B cell (primary cell): ENCODE measurements around the gene SPTBN1. TPM values are rescaled to one million over a fixed set of nuclear protein-coding genes. Genes with fewer than 3 reads are reported as not detected.
"Not testable (repeated sequence)": the region's sequence is repeated elsewhere in the genome, so short reads cannot be mapped to it uniquely, and the experiment has no call there.

Experiments used
- ATAC-seq: fragments of 200-7000 bp; cut with Tn5 transposase; one replicate; pipeline ENCODE4 v1.10.0; 2021; ENCODE audit warnings: low read depth, mild to moderate bottlenecking, moderate number of reproducible peaks, moderate library complexity
- CTCF ChIA-PET: fragments of 350-600 bp; sonication (Branson Sonifier 250); formaldehyde crosslinking; loops from one replicate; lab custom pipeline; 2021; ENCODE audit warnings: antibody characterized with exemption, inconsistent platforms; lab: Charles Lee
- POLR2A ChIA-PET: fragments of 350-600 bp; sonication (Branson Sonifier 250); formaldehyde crosslinking; loops from one replicate; lab custom pipeline; 2021; ENCODE audit warnings: antibody characterized with exemption; lab: Charles Lee
- DNase-seq: peaks from one replicate; pipeline ENCODE4 v3.0.0; 2013
- H2AFZ ChIP-seq: 2 replicates; pipeline ENCODE4 v1.6.1; 2012; ENCODE audit warnings: mild to moderate bottlenecking, low read depth, low read length; ENCODE audit not compliant: insufficient read depth, poor library complexity, severe bottlenecking
- H3K27ac ChIP-seq, 2 donors: 1 replicate in 1 of 2; 2 replicates in 1 of 2; pipeline ENCODE4 v1.5.1; 2012 to 2013; ENCODE audit warnings: low read length in 2 of 2, mild to moderate bottlenecking in 2 of 2, moderate library complexity in 1 of 2
- H3K27me3 ChIP-seq, 4 experiments: fragments of 200-600 bp in 1 of 4; sonication (generic) in 1 of 4; replicated peaks in 1 of 4; 1 replicate in 2 of 4; 2 replicates in 2 of 4; pipeline versions ENCODE4 v1.6.1 to v1.7.0; 2013 to 2016; ENCODE audit warnings: low read length in 3 of 4, mild to moderate bottlenecking in 2 of 4, mixed read lengths in 1 of 4, moderate library complexity in 1 of 4; ENCODE audit not compliant: insufficient read depth in 4 of 4, control insufficient read depth in 3 of 4; ENCODE audit errors: control extremely low read depth in 1 of 4
- H3K36me3 ChIP-seq, 2 experiments: replicated peaks in 1 of 2; 1 replicate in 1 of 2; 2 replicates in 1 of 2; pipeline versions ENCODE4 v1.6.1 to v1.7.1; 2013; ENCODE audit warnings: low read length in 1 of 2; ENCODE audit not compliant: insufficient read depth in 2 of 2, control insufficient read depth in 1 of 2; ENCODE audit errors: control extremely low read depth in 1 of 2, extremely low read depth in 1 of 2
- H3K4me1 ChIP-seq, 2 donors: fragments of 200-600 bp in 1 of 2; sonication (generic) in 1 of 2; 1 replicate in 1 of 2; 2 replicates in 1 of 2; pipeline versions ENCODE4 v1.5.1 to v1.6.1; 2013 to 2017; ENCODE audit warnings: low read length in 2 of 2; ENCODE audit not compliant: control insufficient read depth in 2 of 2, insufficient read depth in 2 of 2
- H3K4me2 ChIP-seq: replicated peaks from 2 replicates; pipeline ENCODE3; 2012; ENCODE audit warnings: mild to moderate bottlenecking, low read depth, low read length; ENCODE audit not compliant: poor library complexity, severe bottlenecking
- H3K4me3 ChIP-seq, 5 experiments: fragments of 200-600 bp in 1 of 5; sonication (generic) in 1 of 5; 1 replicate in 3 of 5; 2 replicates in 2 of 5; pipeline versions ENCODE4 v1.5.1 to v1.7.0; 2011 to 2016; ENCODE audit warnings: low read length in 4 of 5, mild to moderate bottlenecking in 4 of 5, low read depth in 2 of 5, control low read depth in 1 of 5, moderate library complexity in 1 of 5; ENCODE audit not compliant: insufficient read depth in 1 of 5; ENCODE audit errors: control extremely low read depth in 1 of 5, extremely low read depth in 1 of 5
- H3K79me2 ChIP-seq: fragments of 200-600 bp; sonication (generic); one replicate; pipeline ENCODE4 v1.6.0; 2016; ENCODE audit warnings: low read length; ENCODE audit not compliant: control insufficient read depth, insufficient read depth
- H3K9ac ChIP-seq: fragments of 200-600 bp; sonication (generic); 2 replicates; pipeline ENCODE4 v1.6.1; 2017; ENCODE audit warnings: mild to moderate bottlenecking, low read length, moderate library complexity
- H3K9me3 ChIP-seq, 3 donors: one replicate each; pipeline versions ENCODE4 v1.6.1 to v1.7.1; 2013; ENCODE audit warnings: low read length in 2 of 3; ENCODE audit not compliant: control insufficient read depth in 2 of 3, insufficient read depth in 1 of 3; ENCODE audit errors: control extremely low read depth in 1 of 3
- H4K20me1 ChIP-seq: 2 replicates; pipeline ENCODE4 v1.6.0; 2012; ENCODE audit warnings: mild to moderate bottlenecking, low read length; ENCODE audit not compliant: insufficient read depth, control insufficient read depth, poor library complexity, severe bottlenecking
- H3K27ac Mint-ChIP-seq: one replicate; pipeline ENCODE4 v1.8.0; 2021; ENCODE audit warnings: mixed read lengths
- H3K27me3 Mint-ChIP-seq: one replicate; pipeline ENCODE4 v1.8.0; 2021; ENCODE audit warnings: mixed read lengths
- H3K4me1 Mint-ChIP-seq: one replicate; pipeline ENCODE4 v1.8.0; 2021; ENCODE audit warnings: mixed read lengths
- H3K4me3 Mint-ChIP-seq: one replicate; pipeline ENCODE4 v1.8.0; 2021; ENCODE audit warnings: mixed read lengths
- H3K9me3 Mint-ChIP-seq: one replicate; pipeline ENCODE4 v1.8.0; 2022; ENCODE audit warnings: mixed read lengths; ENCODE audit not compliant: insufficient read depth
- CTCF ChIP-seq: fragments of 200-600 bp; IDR thresholded peaks from one replicate; pipeline ENCODE4 v1.8.0; 2022; ENCODE audit warnings: antibody characterized with exemption, mild to moderate bottlenecking
- EZH2 ChIP-seq: IDR thresholded peaks from 2 replicates; pipeline ENCODE4 v1.6.1; 2012; ENCODE audit warnings: borderline replicate concordance, low read depth, mild to moderate bottlenecking, moderate library complexity, low read length; ENCODE audit not compliant: insufficient read depth, poor library complexity, severe bottlenecking
- WGBS: methylation state at CpG from one replicate; pipeline ENCODE4 v1.1.5; 2013; ENCODE audit warnings: missing lambda C conversion rate; ENCODE audit not compliant: insufficient coverage; 5-methylcytosine and 5-hydroxymethylcytosine counted together
- intact Hi-C: fragments of 100-400 bp; cut with micrococcal nuclease; formaldehyde crosslinking; loops from one replicate; pipeline ENCODE4 v1.10.0; 2022
- polyA plus RNA-seq: library from polyadenylated mRNA; depleted of rRNA; stranded (reverse); fragments of >200 nt; gene quantifications from 2 replicates; pipeline ENCODE4 v1.2.3, GENCODE V29; 2012
- total RNA-seq, 2 donors: library from RNA; stranded (reverse); fragments of 120-200 nt in 1 of 2; gene quantifications; 1 replicate in 1 of 2; 2 replicates in 1 of 2; pipeline versions ENCODE4 v1.2.3 to v1.2.4, GENCODE V29; 2013 to 2022

Gene SPTBN1
- total and polyA plus RNA-seq, 2 donors (not counting 1 experiment from before 2014, with no cell fraction given): 43.7 to 144 TPM

GRCh38 chr2:54518016-54518415 lies 61.9 kb downstream of the SPTBN1 start:
- H3K4me3 Mint-ChIP-seq, POLR2A ChIA-PET, H3K9me3 ChIP-seq, H3K27ac ChIP-seq, intact Hi-C loops, H3K36me3 ChIP-seq, H3K4me2 ChIP-seq, H3K9ac ChIP-seq, ATAC-seq, H3K27ac Mint-ChIP-seq, H3K4me3 ChIP-seq, H3K79me2 ChIP-seq, H3K4me1 ChIP-seq, H3K27me3 ChIP-seq, H4K20me1 ChIP-seq, H3K4me1 Mint-ChIP-seq, H2AFZ ChIP-seq, DNase-seq, H3K9me3 Mint-ChIP-seq: not testable (repeated sequence)
- 92% methylated on average over 2 of the region's 7 CpGs for WGBS
- H3K27me3 Mint-ChIP-seq: peaks cover 10% of the 10 kb centered on the region
- CTCF ChIA-PET: interaction anchor here (1.3 to 1.7 kb wide), 3 partner anchors 90 to 411 kb away, joined by 4 to 5 read pairs (median 5); no protein-coding TSS in a partner anchor

DNA sequence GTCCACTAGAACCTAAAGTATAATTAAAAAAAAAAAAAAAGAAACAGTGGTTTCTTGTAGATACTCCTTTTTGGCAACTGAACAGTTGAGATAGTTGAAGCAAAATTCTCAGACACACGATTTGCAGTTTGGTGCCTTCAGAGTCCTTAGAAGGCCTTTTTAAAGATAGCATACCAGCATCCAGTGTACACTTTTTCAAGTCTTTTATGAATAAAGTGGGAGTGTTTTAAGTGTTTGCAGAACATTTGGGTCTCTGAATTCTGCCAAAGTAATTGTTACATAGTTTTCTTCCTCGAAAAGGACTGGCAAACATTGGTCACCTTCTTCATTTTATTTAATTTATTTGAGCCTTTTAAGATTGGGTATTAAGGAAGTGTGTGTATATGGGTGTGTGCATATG lies 62.3 kb downstream of the SPTBN1 start:
- Histone ChIP-seq H3K9me3 (no peaks in the 10 kb centered on the region), H3K36me3 (no peaks in the 10 kb centered on the region), H3K27me3 (no peaks in the 10 kb centered on the region), H2AFZ (no peak overlapping the region), H4K20me1 (no peaks in the 10 kb centered on the region), H3K9ac (no peak overlapping the region), H3K4me1 (no peaks in the 10 kb centered on the region), H3K4me3 (no peak overlapping the region), H3K79me2 (no peaks in the 10 kb centered on the region), H3K4me2 (no peak overlapping the region), H3K27ac (no peak overlapping the region)
- CTCF ChIA-PET: no interaction called here
- H3K9me3 Mint-ChIP-seq: no peaks in the 10 kb centered on the region
- no peak overlapping the region for H3K27ac Mint-ChIP-seq
- TF ChIP-seq CTCF (no peak), EZH2 (no peak)
- WGBS: no CpG with 5 or more reads among the region's 2 CpGs
- intact Hi-C loops: no loop called here
- no peak for ATAC-seq
- H3K27me3 Mint-ChIP-seq: peaks cover 10% of the 10 kb centered on the region
- DNase-seq: no peak
- no peak overlapping the region for H3K4me3 Mint-ChIP-seq
- POLR2A ChIA-PET: no interaction called here
- H3K4me1 Mint-ChIP-seq: peaks cover 4% of the 10 kb centered on the region
